ENCODE results near the gene TMEM139. TPM values are rescaled to one million over a fixed set of nuclear protein-coding genes. Genes with fewer than 3 reads are reported as not detected.

Gene TMEM139
- total RNA-seq, 1 donor, result not detected

DNA sequence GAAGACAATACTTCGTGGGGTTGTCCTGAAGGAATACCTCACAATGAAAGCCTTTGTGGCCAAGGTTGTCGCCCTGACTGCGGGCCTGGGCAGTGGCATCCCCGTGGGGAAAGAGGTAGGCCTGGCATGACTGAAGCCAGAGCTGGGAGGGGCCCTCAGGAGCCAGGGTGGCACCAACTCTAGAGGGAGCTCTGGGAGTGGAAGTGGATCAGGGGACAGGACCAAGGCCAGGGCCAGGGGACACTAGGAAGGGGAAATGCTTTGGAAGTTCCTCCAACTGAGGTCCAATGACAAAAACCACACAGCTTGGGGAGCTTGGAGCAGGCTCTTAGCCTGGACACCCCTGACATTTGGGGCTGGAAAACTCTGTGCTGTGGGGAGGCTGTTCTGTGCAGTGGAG lies 37.0 kb downstream of the TMEM139 start:
- no peak for DNase-seq (ENCODE audit: low read depth in 2 of 3, low spot score in 2 of 3)

DNA sequence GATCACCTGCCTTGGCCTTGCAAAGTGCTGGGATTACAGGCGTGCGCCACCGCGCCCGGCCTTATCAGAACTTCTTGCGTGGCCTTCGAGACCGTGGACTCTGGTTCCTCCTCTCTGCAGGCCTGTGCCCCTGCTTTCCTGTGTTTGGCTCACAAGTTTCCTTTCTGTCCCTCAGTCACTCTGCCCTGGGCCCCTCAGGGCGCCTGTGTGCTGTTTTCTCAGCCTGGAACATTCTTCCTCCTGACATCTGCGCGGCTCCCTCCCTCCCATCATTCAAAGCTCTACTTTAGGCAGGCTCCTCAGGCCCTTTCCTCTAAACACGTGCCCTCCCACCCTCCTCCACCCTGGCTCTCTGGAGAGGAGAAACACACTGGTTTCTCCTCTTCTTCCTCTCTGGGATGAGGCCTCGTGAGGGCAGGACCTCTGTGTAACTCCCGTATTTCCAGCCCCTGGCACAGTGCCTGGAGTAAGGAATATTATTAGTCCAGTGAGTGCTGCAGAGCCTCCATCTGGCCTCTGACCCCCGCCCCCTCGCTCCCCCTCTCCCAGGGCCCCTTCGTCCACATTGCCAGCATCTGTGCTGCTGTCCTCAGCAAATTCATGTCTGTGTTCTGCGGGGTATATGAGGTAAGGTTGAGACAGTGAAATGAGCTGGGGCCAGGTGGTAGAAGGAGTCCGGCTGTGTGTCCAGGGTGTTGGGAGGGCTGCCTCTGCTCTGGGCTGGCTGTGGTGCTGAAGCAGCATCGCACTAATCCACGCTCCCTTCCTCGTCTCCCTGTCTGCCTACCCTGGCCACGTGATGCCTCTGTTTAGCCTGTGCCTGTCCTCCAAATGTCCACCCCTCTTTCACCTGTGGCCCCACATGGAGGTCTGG lies 38.2 kb downstream of the TMEM139 start:
- no peak for DNase-seq (ENCODE audit: low read depth in 2 of 3, low spot score in 2 of 3)

DNA sequence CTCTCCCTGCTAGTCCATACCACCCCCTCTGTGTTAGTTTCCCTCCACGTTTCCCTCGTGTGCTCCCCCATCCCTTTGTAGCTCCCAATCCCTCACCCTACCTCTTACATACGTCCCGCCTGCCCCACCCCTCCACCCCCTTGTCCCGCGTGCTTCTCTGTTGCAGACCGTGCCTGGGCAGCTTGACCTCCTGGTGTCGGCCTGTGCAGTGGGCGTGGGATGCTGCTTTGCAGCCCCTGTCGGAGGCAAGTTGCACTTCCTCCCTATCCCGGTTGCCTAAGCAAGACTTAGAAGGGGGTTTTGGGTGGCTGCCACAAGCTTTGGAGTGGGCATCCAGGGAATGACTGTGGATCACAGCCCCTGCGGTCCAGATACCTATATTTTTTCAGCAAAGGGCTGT lies 38.9 kb downstream of the TMEM139 start:
- no peak for DNase-seq (ENCODE audit: low read depth in 2 of 3, low spot score in 2 of 3)

DNA sequence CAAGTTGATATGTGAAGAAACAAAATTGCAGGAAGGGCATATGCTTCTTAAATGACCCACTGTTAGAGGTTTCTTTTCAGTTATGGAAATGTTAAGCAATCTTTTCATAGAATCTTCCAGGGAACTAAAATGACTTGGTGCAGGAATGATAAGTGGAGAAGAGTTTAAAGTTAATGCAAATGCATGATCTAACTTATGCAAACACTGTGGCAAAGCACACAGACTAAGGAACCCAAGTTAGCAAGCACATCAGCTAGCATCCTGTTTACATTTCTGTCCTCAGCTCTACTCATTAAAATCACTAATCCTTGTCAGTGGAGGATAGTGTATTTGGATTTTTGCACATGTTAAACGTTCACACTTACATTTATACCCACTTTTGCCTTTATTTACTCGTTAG lies 40.5 kb downstream of the TMEM139 start:
- no peak for DNase-seq (ENCODE audit: low read depth in 2 of 3, low spot score in 2 of 3)

DNA sequence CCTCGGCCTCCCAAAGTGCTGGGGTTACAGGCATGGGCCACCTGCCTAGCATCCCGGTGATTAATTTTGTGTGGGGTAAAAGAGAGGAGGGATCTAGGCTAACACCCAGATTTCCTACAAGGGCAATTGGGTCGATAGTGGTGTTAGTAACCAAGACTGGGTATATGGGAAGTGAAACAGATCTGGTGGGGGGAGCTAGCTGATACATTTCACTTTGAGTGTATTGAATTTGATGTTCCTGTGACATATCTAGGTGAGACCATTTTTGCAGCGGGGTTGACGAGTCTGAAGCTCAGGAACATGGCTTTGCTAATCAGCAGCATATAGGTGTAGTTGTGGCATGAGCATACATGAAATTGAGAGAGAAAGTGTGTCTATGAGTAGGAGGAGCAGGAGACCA lies 43.1 kb downstream of the TMEM139 start:
- no peak for DNase-seq (ENCODE audit: low read depth in 2 of 3, low spot score in 2 of 3)

DNA sequence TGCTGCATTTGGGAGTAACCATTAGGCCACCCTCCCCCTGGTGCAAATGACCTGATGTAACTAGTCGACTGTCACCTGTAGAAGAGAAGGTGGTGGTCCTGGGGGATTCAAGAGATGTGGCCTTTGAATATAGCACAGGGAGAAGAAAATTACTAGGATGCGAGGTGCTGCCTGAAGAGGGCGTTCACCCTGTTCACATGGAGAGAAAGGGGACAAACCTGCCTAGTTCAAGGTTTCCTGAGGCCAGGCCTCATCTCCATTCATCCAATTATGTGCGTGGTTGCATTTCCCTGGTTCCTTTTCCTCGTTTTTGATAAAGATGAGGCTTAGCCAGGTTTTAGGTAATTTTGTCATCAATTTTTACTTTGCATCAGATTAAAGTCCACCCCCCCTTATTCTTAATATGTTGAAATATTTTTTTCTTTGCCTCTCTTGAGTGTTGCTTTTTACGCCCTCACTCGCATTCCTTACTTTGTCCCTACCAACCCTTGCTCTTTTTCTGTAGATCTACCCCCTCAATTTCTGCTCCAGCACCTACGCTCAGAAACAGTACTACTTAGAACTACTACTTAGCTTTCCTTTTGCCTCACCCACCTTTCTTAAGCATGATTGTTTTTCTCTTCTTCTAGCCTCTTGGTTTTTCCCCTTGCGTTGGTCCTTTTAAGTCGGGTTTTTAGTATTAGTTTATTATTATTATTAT lies 44.9 kb downstream of the TMEM139 start:
- no peak for DNase-seq (ENCODE audit: low read depth in 2 of 3, low spot score in 2 of 3)

DNA sequence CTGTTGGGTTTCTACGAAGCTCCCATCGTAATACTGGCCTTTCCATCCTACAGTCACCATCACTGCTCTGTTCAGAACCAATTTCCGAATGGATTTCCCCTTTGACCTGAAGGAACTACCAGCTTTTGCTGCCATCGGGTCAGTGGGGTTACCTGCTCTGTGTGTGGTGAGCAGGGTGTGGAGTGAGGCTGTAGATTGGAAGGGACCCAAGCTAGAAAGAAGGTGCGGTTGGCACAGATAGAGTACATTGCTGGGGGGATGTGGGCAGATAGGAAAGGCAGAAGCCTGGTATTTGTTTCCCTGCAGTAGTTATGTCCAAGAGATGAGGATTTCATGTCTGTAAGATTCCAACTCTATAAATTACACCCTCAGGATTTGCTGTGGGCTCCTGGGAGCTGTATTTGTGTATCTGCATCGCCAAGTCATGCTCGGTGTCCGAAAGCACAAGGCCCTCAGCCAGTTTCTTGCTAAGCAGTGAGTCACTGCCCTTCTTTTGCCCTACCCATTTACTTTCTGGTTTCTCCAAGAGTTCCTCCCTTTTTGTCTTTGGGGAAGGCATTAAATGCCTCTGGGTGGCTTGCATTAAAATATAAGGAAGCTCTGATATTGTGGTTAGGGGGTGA lies 46.5 kb downstream of the TMEM139 start:
- no peak for DNase-seq (ENCODE audit: low read depth in 2 of 3, low spot score in 2 of 3)

DNA sequence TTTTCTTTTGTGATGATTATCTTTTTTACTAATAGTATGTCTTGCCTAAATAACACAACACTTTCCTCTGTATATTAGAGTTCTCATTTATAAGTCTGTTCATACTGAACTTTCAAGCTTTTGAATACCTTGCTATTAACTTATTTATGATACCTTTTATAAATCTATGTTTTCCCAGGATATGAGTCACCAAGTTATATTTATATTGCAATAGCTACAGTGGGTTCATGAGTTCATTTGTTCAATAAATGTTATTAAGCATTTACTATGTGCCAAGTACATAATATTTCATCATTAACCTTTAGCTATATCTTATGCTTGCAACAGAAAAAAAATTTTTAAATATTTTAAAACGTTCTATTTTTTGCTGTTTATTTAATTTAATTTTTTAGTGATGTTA lies 49.5 kb downstream of the TMEM139 start:
- no peak for DNase-seq (ENCODE audit: low read depth in 2 of 3, low spot score in 2 of 3)

DNA sequence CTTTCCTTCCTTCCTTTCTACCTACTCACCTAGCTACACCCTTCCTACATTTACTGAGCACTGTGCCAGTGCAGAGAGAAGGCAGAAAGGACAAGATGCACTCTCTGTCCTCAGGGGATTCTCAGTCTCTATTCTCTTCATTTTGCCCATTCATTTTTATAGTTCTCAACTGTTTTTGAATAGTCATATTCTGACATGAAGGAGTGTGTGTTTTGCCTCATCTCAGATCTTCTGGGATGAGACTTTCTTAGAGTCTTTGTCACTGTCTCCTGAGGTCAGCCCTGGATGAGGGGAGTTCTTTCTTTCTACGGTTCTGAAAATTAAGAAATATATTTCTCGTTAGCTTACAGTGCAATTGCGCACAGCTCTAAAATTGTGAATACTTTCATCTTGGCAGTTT lies 52.5 kb downstream of the TMEM139 start:
- no peak for DNase-seq (ENCODE audit: low read depth in 2 of 3, low spot score in 2 of 3)

Small RNAs within 50 kb of the gene (small RNA-seq; reads per million reads assigned to genes)
- gene RN7SL481P, result not detected
- gene RN7SL535P, result not detected

Other genes starting within 250 kb of the TMEM139 start
- gene OR6V1, start 232.6 kb upstream of the TMEM139 start, total RNA-seq, result not detected
- not detected for gene PIP, start 152.9 kb upstream of the TMEM139 start, total RNA-seq
- gene TAS2R39, start 101.5 kb upstream of the TMEM139 start, total RNA-seq, result not detected
- gene TAS2R40, start 62.9 kb upstream of the TMEM139 start, total RNA-seq, result not detected
- 153 TPM for gene GSTK1, start 21.5 kb upstream of the TMEM139 start, total RNA-seq
- 64.4 TPM for gene CASP2, start 3.4 kb downstream of the TMEM139 start, total RNA-seq
- 0.54 TPM for gene CLCN1, start 31.2 kb downstream of the TMEM139 start, total RNA-seq
- 0.81 TPM for gene FAM131B, start 77.8 kb downstream of the TMEM139 start, total RNA-seq
- 100 TPM for gene ZYX, start 96.4 kb downstream of the TMEM139 start, total RNA-seq
- 6.2 TPM for gene EPHA1, start 123.9 kb downstream of the TMEM139 start, total RNA-seq
- gene TAS2R60, start 158.5 kb downstream of the TMEM139 start, total RNA-seq, result 0.27 TPM
- gene TAS2R41, start 192.9 kb downstream of the TMEM139 start, total RNA-seq, result 1.3 TPM

Measured in hematopoietic multipotent progenitor cell (in vitro differentiated cells).